Measurements from ENCODE around the gene GCHFR.
A peak's percentile ranks its signal among the peaks of the same experiment; 100 is the strongest.

GCHFR gene

GRCh38 chr15:40744815-40745152 is 19.1 kb upstream of the GCHFR start:
- TF ChIP-seq CTCF (IDR thresholded peaks at IDR 0.05; ENCODE audit: insufficient read depth, low read depth, low read length, missing control alignments): no peak
- no peak for DNase-seq (ENCODE audit: low read depth)
- no peak overlapping the region for H3K4me3 ChIP-seq (ENCODE audit: low read length)

GRCh38 chr15:40746916-40747418 is 16.9 kb upstream of the GCHFR start:
- DNase-seq (ENCODE audit: low read depth): no peak
- H3K4me3 ChIP-seq (ENCODE audit: low read length): no peak overlapping the region
- TF ChIP-seq CTCF (IDR thresholded peaks at IDR 0.05; ENCODE audit: insufficient read depth, low read depth, low read length, missing control alignments): no peak

- no peak for TF ChIP-seq CTCF (IDR thresholded peaks at IDR 0.05; ENCODE audit: insufficient read depth, low read depth, low read length, missing control alignments)
- DNase-seq (ENCODE audit: low read depth): no peak
- H3K4me3 ChIP-seq (ENCODE audit: low read length): no peak overlapping the region
Measured at GRCh38 chr15:40747685-40748631, 15.9 kb upstream of the GCHFR start.

- no peak for DNase-seq (ENCODE audit: low read depth)
- no peak overlapping the region for H3K4me3 ChIP-seq (ENCODE audit: low read length)
- no peak for TF ChIP-seq CTCF (IDR thresholded peaks at IDR 0.05; ENCODE audit: insufficient read depth, low read depth, low read length, missing control alignments)
Measured at GRCh38 chr15:40749151-40749630, 14.7 kb upstream of the GCHFR start.

- H3K4me3 ChIP-seq (ENCODE audit: low read length): no peak overlapping the region
- TF ChIP-seq CTCF (IDR thresholded peaks at IDR 0.05; ENCODE audit: insufficient read depth, low read depth, low read length, missing control alignments): no peak
- DNase-seq (ENCODE audit: low read depth): no peak
Measured at GRCh38 chr15:40750885-40751284, 13.0 kb upstream of the GCHFR start.

GRCh38 chr15:40751745-40752144 is 12.1 kb upstream of the GCHFR start:
- no peak for TF ChIP-seq CTCF (IDR thresholded peaks at IDR 0.05; ENCODE audit: insufficient read depth, low read depth, low read length, missing control alignments)

GRCh38 chr15:40754574-40754882 is 9.3 kb upstream of the GCHFR start:
- peak; percentile 57 for DNase-seq (ENCODE audit: low read depth)
- H3K4me3 ChIP-seq (ENCODE audit: low read length): peak overlapping the region; percentile 82
- no peak for TF ChIP-seq CTCF (IDR thresholded peaks at IDR 0.05; ENCODE audit: insufficient read depth, low read depth, low read length, missing control alignments)

More at GRCh38 chr15:40751745-40752144, 12.1 kb upstream of the GCHFR start:
- H3K4me3 ChIP-seq (ENCODE audit: low read length): no peak overlapping the region
- no peak for DNase-seq (ENCODE audit: low read depth)
